22Rv1 (cell line): Measurements from ENCODE around the gene PCDH10.

Experiments
- CTCF ChIP-seq: fragments of 450-650 bp; IDR thresholded peaks from 2 replicates; pipeline ENCODE4 v1.5.1; 2017; ENCODE audit warnings: mild to moderate bottlenecking
- ZFX ChIP-seq: fragments of 450-650 bp; IDR thresholded peaks from 2 replicates; pipeline ENCODE4 v1.6.1; 2017; ENCODE audit warnings: antibody characterized with exemption, borderline replicate concordance

- no peak for TF ChIP-seq CTCF
- TF ChIP-seq ZFX, result no peak
Measured at GRCh38 chr4:133233922-133234321, 84.8 kb downstream of the PCDH10 start.
